Endothelial cell of umbilical vein (primary cell): ENCODE results near the gene CAMSAP1. TPM values are rescaled to one million over a fixed set of nuclear protein-coding genes. Genes with fewer than 3 reads are reported as not detected.

ENCODE experiments used
- BruUV-seq: library from RNA; stranded (reverse); fragments of 400-500 nt; replicated peaks from 2 replicates; lab custom pipeline; 2021; lab: Mats Ljungman, UMichigan
- CTCF ChIA-PET: fragments of 300-600, 350-600 bp; sonication (Branson Sonifier 250); formaldehyde crosslinking; loops from one replicate; lab custom pipeline; 2021; ENCODE audit warnings: antibody characterized with exemption, inconsistent platforms; lab: Charles Lee
- POLR2A ChIA-PET: fragments of 300-600, 350-600 bp; sonication (Branson Sonifier 250); formaldehyde crosslinking; loops from one replicate; lab custom pipeline; 2021; ENCODE audit warnings: antibody characterized with exemption, inconsistent platforms; lab: Charles Lee
- DNase-seq: peaks from one replicate; pipeline ENCODE4 v3.0.0-alpha.2; 2011; ENCODE audit warnings: low read depth, low spot score
- FAIRE-seq: peaks from 2 replicates; lab custom pipeline; 2011; peaks lifted over from hg19 to GRCh38; lab: Jason Lieb, UNC
- H2AFZ ChIP-seq: 2 replicates; pipeline ENCODE4 v1.6.0; 2012; ENCODE audit warnings: low read depth, low read length, control low read depth, inconsistent platforms
- H3K27ac ChIP-seq: 2 replicates; pipeline ENCODE4 v1.5.1; 2011; ENCODE audit warnings: low read depth, mild to moderate bottlenecking, control low read depth, low read length, moderate library complexity; ENCODE audit not compliant: insufficient read depth
- H3K27me3 ChIP-seq, 2 experiments: 2 replicates each; pipeline versions ENCODE4 v1.6.0 to v1.6.1; 2011; ENCODE audit warnings: low read length in 2 of 2, mixed read lengths in 1 of 2; ENCODE audit not compliant: control insufficient read depth in 2 of 2, insufficient read depth in 2 of 2
- H3K36me3 ChIP-seq, 2 experiments: 2 replicates in 1 of 2; 3 replicates in 1 of 2; pipeline ENCODE4 v1.5.1; 2011; ENCODE audit warnings: low read length in 2 of 2, mild to moderate bottlenecking in 1 of 2, moderate library complexity in 1 of 2; ENCODE audit not compliant: control insufficient read depth in 2 of 2, insufficient read depth in 2 of 2; ENCODE audit errors: extremely low read depth in 1 of 2
- H3K4me1 ChIP-seq: 3 replicates; pipeline ENCODE4 v1.5.1; 2011; ENCODE audit warnings: mild to moderate bottlenecking, low read length; ENCODE audit not compliant: control insufficient read depth, insufficient read depth; ENCODE audit errors: extremely low read depth
- H3K4me2 ChIP-seq: 2 replicates; pipeline ENCODE4 v1.6.1; 2011; ENCODE audit warnings: low read length, control low read depth, mixed read lengths; ENCODE audit not compliant: insufficient read depth
- H3K4me3 ChIP-seq, 3 experiments: fragments of 200-600 bp in 1 of 3; sonication (generic), shearing (Covaris generic) in 1 of 3; replicated peaks in 1 of 3; 2 replicates each; pipeline ENCODE4 v1.5.1; 2011 to 2016; ENCODE audit warnings: control low read depth in 3 of 3, low read length in 3 of 3, mild to moderate bottlenecking in 2 of 3, inconsistent platforms in 1 of 3, low read depth in 1 of 3, moderate library complexity in 1 of 3; ENCODE audit not compliant: insufficient read depth in 1 of 3
- H3K79me2 ChIP-seq: 2 replicates; pipeline ENCODE4 v1.6.0; 2012; ENCODE audit warnings: low read length, inconsistent platforms; ENCODE audit not compliant: control insufficient read depth, insufficient read depth
- H3K9ac ChIP-seq: replicated peaks from 2 replicates; pipeline ENCODE3; 2011; ENCODE audit warnings: low read length, control low read depth; ENCODE audit not compliant: insufficient read depth; ENCODE audit errors: extremely low read depth
- H3K9me1 ChIP-seq: replicated peaks from 3 replicates; pipeline ENCODE4 v1.6.0; 2011; ENCODE audit warnings: mild to moderate bottlenecking, low read length; ENCODE audit not compliant: control insufficient read depth, insufficient read depth; ENCODE audit errors: extremely low read depth
- H3K9me3 ChIP-seq: replicated peaks from 2 replicates; pipeline ENCODE4 v1.5.1; 2012; ENCODE audit warnings: low read length, inconsistent platforms; ENCODE audit not compliant: control insufficient read depth, insufficient read depth
- H4K20me1 ChIP-seq: replicated peaks from 2 replicates; pipeline ENCODE3; 2011; ENCODE audit warnings: mild to moderate bottlenecking, low read length; ENCODE audit not compliant: control insufficient read depth, insufficient read depth; ENCODE audit errors: extremely low read depth
- CTCF ChIP-seq, 2 donors: IDR thresholded peaks; 1 replicate in 1 of 2; 2 replicates in 1 of 2; pipeline ENCODE4 v1.5.1; 2011; ENCODE audit warnings: low read length in 2 of 2, mild to moderate bottlenecking in 2 of 2, moderate library complexity in 2 of 2, control low read depth in 1 of 2, inconsistent platforms in 1 of 2, low read depth in 1 of 2; ENCODE audit not compliant: insufficient read depth in 1 of 2; ENCODE audit errors: extremely low read depth in 1 of 2
- EZH2 ChIP-seq: IDR thresholded peaks from 2 replicates; pipeline ENCODE4 v1.6.1; 2012; ENCODE audit warnings: borderline replicate concordance, low read depth, mild to moderate bottlenecking, moderate library complexity, low read length, inconsistent platforms; ENCODE audit not compliant: severe bottlenecking
- FOS ChIP-seq: IDR thresholded peaks from 2 replicates; pipeline ENCODE4 v1.6.1; 2011; ENCODE audit warnings: mild to moderate bottlenecking, low read length, moderate library complexity, borderline replicate concordance; ENCODE audit not compliant: insufficient read depth
- GATA2 ChIP-seq: IDR thresholded peaks from 2 replicates; pipeline ENCODE4 v1.7.0; 2011; ENCODE audit warnings: low read depth, mild to moderate bottlenecking, moderate library complexity, mixed read lengths, low read length; ENCODE audit not compliant: insufficient read length, insufficient read depth
- JUN ChIP-seq: IDR thresholded peaks from 2 replicates; pipeline ENCODE4 v1.6.1; 2011; ENCODE audit warnings: borderline replicate concordance, low read depth; ENCODE audit not compliant: insufficient read length, insufficient read depth
- MAX ChIP-seq: IDR thresholded peaks from 2 replicates; pipeline ENCODE4 v1.6.1; 2011; ENCODE audit not compliant: insufficient read depth, insufficient read length
- MYC ChIP-seq: IDR thresholded peaks from one replicate; pipeline ENCODE4 v1.6.1; 2011; ENCODE audit warnings: mild to moderate bottlenecking, low read depth, low read length
- POLR2A ChIP-seq: IDR thresholded peaks from 2 replicates; pipeline ENCODE4 v1.6.1; 2012; ENCODE audit warnings: low read depth, mild to moderate bottlenecking, control low read depth, low read length
- POLR2AphosphoS5 ChIP-seq: IDR thresholded peaks from 2 replicates; pipeline ENCODE4 v1.6.1; 2012; ENCODE audit warnings: low read depth, mild to moderate bottlenecking, control low read depth, low read length, moderate library complexity; ENCODE audit not compliant: insufficient read depth
- dilution Hi-C: fragments of 300-500 bp; cut with MboI; formaldehyde crosslinking; loops from one replicate; pipeline ENCODE4 v1.15.0; 2019; ENCODE audit warnings: low sequenced_read_pairs; ENCODE audit not compliant: extremely low pct_ligation_motif_present
- intact Hi-C: fragments of 100-400 bp; cut with micrococcal nuclease; formaldehyde crosslinking; loops from one replicate; pipeline ENCODE4 v1.10.0; 2022
- polyA plus RNA-seq, 4 experiments: library from polyadenylated mRNA; depleted of rRNA in 3 of 4; stranded (reverse) in 3 of 4; unstranded in 1 of 4; fragments of >200 nt; gene quantifications; 2 replicates each; pipeline versions ENCODE4 v1.2.1 to v1.2.3, GENCODE V29; 2011 to 2012; ENCODE audit warnings: missing spikeins in 1 of 4
- total RNA-seq: library from RNA; stranded (reverse); gene quantifications from 2 replicates; pipeline ENCODE4 v1.2.3, GENCODE V29; 2021

CAMSAP1 gene
- total and polyA plus RNA-seq, 2 donors (not counting 3 experiments of a cell fraction or from before 2014, with no cell fraction given) = 8.1 to 25.5 TPM

- no peak for FAIRE-seq
- Histone ChIP-seq H3K79me2 (no peaks in the 10 kb centered on the region), H3K4me2 (no peak overlapping the region), H3K27ac (no peak overlapping the region), H2AFZ (no peak overlapping the region), H3K9me3 (no peaks in the 10 kb centered on the region), H3K9me1 (no peaks in the 10 kb centered on the region), H3K9ac (no peak overlapping the region), H3K4me1 (no peaks in the 10 kb centered on the region), H3K4me3 (no peak overlapping the region), H3K36me3 (no peaks in the 10 kb centered on the region), H3K27me3 (no peaks in the 10 kb centered on the region), H4K20me1 (no peaks in the 10 kb centered on the region)
- DNase-seq = no peak
- TF ChIP-seq MYC (no peak), CTCF (IDR thresholded peaks at IDR 0.05; ENCODE audit: extremely low read depth in 1 of 2, insufficient read depth in 1 of 2, low read depth in 1 of 2, low read length in 2 of 2) (no peak), JUN (no peak), EZH2 (no peak), POLR2AphosphoS5 (no peak), GATA2 (no peak), POLR2A (no peak), FOS (no peak), MAX (no peak)
- dilution Hi-C loops (no loop called here), intact Hi-C loops (no loop called here)
- CTCF ChIA-PET = no interaction called here
- no TSS peak for BruUV-seq
- POLR2A ChIA-PET = no interaction called here
These were observed 141.9 kb downstream of the CAMSAP1 start for GRCh38 chr9:135765416-135765815.
